GM12892 (cell line): ENCODE results near the gene IDH2. TPM values are rescaled to one million over a fixed set of nuclear protein-coding genes. Genes with fewer than 3 reads are reported as not detected.
"Not testable (repeated sequence)": the region's sequence is repeated elsewhere in the genome, so short reads cannot be mapped to it uniquely, and the experiment has no call there.

Experiments
- DNase-seq: peaks from one replicate; pipeline ENCODE4 v3.0.0; 2011; ENCODE audit not compliant: insufficient read length
- FAIRE-seq: peaks from 2 replicates; lab custom pipeline; 2011; peaks lifted over from hg19 to GRCh38; lab: Jason Lieb, UNC
- POLR2A ChIP-seq: IDR thresholded peaks from 2 replicates; pipeline ENCODE4 v1.6.1; 2011; ENCODE audit warnings: low read depth, low read length, control low read depth
- POLR2AphosphoS5 ChIP-seq: IDR thresholded peaks from 2 replicates; pipeline ENCODE4 v1.6.1; 2011; ENCODE audit warnings: low read depth, low read length, control low read depth
- TAF1 ChIP-seq: IDR thresholded peaks from 2 replicates; pipeline ENCODE4 v1.6.1; 2011; ENCODE audit warnings: low read depth, mild to moderate bottlenecking, control low read depth, low read length, borderline replicate concordance
- polyA plus RNA-seq: library from polyadenylated mRNA; unstranded; fragments of >200 nt; gene quantifications from one replicate; pipeline ENCODE4 v1.2.1, GENCODE V29; 2012; ENCODE audit warnings: missing spikeins, inconsistent platforms; ENCODE audit not compliant: missing spikeins

IDH2 gene
- 147 TPM for polyA plus RNA-seq

DNA sequence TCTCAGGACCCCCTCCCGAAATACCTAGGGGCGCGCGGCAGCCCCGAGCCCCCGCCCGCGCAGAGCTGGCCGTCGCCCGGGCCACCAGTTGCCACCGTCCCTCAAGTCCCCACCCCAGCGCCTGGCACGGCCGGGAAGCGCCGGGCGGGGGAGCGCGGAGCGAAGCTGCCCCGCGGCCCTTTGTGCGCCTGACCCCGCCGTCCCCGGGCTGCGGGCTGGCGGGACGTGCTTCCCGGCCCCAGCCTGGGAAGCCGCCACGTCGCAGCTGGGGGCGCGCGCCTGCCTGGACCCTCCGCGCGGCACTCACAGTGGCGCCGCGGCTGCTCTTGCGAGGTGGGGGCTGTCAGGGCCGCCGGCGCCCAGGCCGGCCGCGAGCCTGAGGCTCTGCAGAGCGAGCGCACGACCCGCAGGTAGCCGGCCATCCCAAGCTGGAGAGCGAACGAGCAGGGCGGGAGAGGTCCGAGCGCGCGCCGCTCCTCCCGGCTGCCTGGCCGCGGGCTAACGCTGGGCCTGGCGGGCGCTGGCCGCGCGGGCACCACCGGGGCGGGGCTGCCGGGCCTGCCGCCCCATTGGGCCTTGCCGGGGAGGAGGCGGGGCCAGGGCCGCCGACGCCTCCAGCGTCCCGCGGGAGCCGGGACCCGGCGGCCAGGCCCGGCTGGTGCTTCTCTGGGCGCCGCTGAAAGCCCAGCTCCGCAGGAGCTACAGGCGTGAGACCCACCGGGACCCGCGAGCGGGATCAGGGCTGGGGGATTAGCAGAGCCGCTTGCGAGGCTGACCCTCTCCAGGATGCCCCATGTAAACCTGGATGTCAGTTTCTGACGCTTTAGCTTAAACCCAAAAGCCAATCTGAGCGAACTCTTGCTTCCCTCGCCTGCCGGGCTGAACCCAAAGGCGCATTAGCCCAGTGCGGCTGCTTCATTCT is at the start of gene IDH2:
Gene IDH2 (minus strand): TSS at position 500 of the 922 bp plus-strand sequence. CDS start 78 bp downstream, at position 422.
- DNase-seq (peak; percentile 89), FAIRE-seq (peak; percentile 81)
- peak; percentile 62; the same call in 1 of the 2 replicates for TF ChIP-seq TAF1
- TF ChIP-seq POLR2A, result peak; percentile 90
- no peak for TF ChIP-seq POLR2AphosphoS5

DNA sequence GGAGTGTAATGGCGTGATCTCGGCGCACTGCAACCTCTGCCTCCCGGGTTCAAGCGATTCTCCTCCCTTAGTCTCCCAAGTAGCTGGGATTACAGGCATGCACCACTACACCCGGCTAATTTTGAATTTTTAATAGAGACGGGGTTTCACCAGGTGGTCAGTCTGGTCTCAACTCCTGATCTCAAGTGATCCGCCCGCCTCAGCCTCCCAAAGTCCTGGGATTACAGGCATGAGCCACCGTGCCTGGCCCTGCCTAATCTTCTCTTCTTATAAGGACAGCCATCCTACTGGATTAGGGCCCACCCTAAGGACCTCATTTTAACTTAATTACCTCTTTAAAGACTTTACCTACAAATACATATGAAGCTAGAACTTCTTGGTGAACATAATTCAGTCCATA is 48.3 kb upstream of the IDH2 start:
- not testable (repeated sequence) for DNase-seq, FAIRE-seq

DNA sequence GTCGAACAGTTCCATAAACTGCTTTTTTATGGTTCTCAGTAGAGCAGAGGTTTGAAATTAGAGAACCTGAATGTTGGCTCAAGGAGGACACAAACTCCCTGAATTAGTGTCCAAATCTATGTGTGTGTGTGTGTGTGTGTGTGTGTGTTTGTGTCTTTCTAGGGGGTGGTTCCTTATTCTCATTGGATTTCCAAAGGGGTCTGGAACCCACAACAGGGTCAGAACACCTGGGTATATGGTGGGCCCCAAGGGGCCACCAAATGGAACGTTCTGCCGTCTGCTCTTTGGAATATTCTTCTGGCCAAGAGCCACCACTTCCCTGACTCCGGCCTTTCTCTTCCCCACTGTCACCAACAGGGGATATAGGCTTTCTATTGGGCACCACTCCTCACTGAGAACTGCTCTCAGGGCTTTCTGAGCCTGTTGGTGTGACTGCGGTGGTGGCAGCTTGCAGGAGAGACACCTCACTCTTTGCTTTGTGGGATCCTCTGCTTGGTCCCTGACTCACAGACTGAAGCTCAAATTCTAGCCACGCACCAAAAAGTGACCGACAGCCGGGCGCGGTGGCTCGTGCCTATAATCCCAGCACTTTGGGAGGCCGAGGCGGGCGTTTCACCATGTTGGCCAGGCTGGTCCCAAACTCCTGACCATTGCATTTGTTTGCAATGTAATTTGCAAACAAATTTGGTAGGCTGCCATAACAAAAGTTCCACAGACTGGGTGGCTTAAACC is 47.5 kb upstream of the IDH2 start:
- TF ChIP-seq TAF1 (no peak), POLR2AphosphoS5 (no peak), POLR2A (no peak)
- FAIRE-seq, result no peak
- no peak for DNase-seq

DNA sequence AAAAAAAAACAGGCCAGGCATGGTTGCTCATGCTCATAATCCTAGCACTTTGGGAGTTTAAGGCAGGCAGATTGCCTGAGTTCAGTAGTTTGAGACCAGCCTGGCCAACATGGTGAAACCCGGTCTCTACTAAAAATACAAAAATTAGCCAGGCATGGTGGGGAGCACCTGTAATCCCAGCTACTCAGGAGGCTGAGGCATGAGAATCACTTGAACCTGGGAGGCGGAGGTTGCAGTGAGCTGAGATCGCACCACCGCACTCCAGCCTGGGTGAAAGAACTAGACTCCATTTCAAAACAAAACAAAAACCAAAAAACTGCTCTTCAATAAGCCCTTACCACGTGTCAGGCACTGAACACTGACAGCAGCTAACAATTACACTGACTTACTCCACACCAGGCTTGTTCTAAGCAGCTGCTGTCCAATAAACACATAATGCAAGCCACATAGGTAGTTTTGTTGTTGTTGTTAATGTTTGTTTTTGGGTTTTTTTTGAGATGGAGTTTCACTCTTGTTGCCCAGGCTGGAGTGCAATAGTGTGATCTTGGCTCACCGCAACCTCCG is 44.0 kb upstream of the IDH2 start:
- FAIRE-seq, DNase-seq: not testable (repeated sequence)

DNA sequence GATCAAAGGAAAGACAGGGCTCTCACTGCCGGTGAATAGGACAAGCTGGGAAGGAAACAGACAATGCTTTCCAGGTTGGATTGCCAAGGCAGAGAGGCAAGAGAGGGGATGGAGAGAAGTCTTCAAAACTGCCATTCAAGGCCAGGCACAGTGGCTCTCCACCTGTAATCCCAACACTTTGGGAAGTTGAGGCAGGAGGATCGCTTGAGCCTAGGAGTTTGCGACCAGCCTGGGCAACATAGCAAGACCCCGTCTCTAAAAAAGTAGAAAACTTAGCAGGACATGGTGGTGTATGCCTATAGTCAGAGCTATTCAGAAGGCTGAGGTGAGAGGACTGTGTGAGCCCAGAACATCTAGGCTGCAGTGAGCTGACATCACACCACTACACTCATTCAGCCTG is 43.5 kb upstream of the IDH2 start:
- FAIRE-seq, result no peak
- TF ChIP-seq POLR2A (no peak), TAF1 (no peak), POLR2AphosphoS5 (no peak)

DNA sequence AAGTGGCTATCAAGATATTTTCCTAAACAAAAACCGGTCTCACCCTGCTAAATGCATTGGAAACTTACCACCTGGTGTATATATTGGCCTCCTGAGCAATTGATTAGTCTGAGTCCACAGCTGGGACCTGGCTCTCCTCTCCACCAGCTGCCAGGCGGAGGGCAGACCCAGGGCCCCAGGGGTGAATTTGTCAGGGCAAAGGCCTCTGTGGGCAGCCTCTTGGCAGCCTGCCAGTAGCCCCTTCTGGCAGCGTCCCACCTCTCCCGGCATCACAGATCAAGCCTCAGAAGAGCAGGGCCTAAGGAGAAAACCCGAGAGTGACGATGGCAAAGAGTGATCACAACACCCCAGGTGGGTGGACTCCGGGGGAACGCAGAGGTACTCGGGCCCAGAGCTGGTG is 43.0 kb upstream of the IDH2 start:
- FAIRE-seq, result no peak
- no peak for DNase-seq
- TF ChIP-seq TAF1 (no peak), POLR2AphosphoS5 (no peak), POLR2A (no peak)

More for the DNA sequence above, 43.5 kb upstream of the IDH2 start:
- no peak for DNase-seq

DNA sequence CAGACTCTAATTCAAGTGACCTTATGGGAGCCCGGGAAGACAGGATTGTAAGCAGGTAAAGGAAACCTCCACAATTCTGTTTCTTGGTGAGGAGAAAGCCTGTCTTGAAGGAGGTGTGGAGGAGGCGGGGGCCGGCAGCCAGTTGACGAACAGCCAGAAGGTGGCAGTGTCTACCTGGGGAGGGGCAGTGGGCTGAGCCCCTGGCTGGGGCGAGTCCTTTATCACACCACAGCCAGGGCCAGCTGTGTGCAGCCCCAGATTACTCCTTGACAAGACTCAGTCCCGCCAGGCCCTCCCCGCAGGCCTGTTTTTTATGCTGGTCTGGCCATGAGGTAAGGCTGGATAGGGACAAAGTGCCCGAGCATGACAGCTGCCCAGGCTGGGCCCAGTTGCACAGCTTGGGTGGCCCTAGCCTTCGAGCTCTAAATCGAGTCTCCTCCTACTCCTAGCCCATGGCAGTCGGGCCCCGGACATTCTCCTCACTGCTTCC is 40.9 kb upstream of the IDH2 start:
- FAIRE-seq (no peak), DNase-seq (peak; percentile 59)
- TF ChIP-seq TAF1 (no peak), POLR2AphosphoS5 (no peak), POLR2A (no peak)

DNA sequence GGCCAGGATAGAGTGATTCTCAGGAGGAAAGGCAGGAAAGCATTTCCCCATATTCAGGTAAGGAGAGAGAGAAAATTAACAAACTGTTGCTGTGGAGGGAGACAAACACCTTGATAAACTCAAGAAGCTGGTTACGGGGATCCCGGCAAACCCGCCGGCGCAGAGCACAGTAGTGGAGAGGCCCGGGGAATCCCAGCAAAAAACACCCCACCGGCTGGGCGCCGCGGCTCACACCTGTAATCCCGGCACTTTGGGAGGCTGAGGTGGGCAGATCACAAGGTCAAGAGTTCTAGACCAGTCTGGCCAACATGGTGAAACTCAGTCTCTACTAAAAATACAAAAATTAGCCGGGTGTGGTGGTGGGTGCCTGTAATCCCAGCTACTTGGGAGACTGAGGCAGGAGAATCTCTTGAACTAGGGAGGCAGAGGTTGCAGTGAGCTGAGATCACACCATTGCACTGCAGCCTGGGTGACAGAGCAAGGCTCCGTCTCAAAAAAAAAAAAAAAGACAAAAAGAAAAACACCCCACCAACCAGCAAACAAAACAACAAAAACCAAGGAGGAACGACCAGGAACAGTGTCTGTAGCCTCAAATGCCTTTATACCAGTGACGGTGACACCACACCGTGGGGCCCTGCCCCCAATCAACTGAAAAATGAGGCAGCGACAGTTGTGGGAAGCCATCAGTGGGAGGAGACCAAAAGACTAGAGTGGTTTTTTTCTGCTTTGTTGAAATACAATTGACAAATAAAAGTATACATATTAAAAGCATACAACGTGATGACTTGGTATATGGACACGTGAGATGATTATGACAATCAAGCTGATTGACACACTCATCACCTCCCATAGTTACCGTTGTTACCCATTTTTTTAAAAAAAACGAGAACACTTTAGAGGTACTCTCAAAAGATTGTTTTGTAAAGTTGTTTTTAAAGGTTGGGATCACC is 40.2 kb upstream of the IDH2 start:
- TF ChIP-seq TAF1, result no peak
- no peak for TF ChIP-seq POLR2A
- no peak for TF ChIP-seq POLR2AphosphoS5
- FAIRE-seq (no peak), DNase-seq (no peak)

DNA sequence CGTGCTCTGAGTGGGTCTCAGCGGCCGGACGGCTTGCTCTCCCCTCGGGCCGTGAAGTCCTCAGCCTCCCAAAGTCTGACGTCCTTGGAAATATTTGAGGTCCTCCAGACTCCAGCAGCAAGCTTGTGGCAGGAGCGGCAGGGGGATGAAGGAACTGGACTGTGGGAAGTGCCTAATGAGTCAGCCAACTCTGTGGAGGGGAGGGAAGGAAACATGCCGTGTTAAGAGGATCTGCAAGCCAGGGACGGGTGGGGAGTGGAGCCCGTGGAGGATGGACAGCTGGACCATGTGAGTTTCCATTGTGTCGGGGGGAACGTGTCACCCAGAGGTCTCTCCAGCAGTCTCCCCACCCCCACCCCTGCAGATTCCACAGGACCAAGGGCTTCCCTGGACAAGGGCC is 39.4 kb upstream of the IDH2 start:
- TF ChIP-seq POLR2A, result no peak
- TF ChIP-seq TAF1, result no peak
- no peak for TF ChIP-seq POLR2AphosphoS5
- FAIRE-seq (no peak), DNase-seq (no peak)

DNA sequence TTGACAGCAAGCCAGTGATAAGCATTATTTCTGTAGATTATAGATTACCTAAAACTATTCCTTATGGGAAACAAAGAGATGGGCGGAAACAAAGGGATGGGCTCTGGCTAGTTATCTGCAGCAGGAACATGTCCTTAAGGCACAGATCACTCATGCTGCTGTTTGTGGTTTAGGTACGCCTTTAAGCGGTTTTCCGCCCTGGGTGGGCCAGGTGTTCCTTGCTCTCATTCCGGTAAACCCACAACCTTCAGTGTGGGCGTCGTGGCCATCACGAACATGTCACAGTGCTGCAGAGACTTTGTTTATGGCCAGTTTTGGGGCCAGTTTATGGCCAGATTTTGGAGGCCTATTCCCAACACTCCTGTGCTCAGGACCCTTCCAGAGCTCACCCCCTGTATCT is 37.3 kb upstream of the IDH2 start:
- FAIRE-seq, DNase-seq: not testable (repeated sequence)

DNA sequence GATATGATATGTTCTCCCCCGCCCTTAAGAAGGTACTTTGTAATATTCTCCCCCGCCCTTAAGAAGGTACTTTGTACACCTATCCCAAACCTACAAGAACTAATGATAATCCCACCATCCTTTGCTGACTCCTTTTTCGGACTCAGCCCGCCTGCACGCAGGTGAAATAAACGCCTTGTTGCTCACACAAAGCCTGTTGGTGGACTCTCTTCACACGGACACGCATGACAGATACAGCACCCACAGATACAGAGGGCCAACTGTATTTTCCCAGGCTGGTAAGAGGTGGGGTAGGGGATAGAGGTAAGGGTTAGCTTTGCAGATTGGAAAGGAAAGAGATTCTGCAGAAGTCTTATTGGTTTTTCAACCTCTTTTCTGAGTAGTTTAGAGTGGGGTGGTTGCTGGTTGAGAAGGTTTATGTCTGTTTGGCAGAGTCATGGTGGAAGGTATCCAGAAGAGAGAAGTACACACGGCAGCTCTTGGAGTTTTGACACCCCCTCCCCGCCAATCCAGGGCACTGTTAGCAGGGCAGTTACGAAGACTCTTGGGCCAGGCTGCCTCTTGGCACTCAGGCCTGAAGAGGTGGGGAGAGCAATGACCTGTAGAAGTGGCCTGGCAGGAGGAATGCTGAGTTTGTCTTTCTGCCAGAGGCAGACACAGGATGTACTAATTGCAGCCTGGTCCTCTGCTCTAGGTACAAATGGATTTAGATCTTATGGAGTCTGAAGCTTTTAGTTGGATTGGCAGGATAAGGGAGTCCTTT is 36.0 kb upstream of the IDH2 start:
- FAIRE-seq (no peak), DNase-seq (no peak)
- TF ChIP-seq POLR2AphosphoS5 (no peak), POLR2A (no peak), TAF1 (no peak)
